Transverse colon (tissue), 4 donors: ENCODE measurements around the gene JKAMP. TPM values are rescaled to one million over a fixed set of nuclear protein-coding genes. Genes with fewer than 3 reads are reported as not detected.
"Not testable (repeated sequence)": the region's sequence is repeated elsewhere in the genome, so short reads cannot be mapped to it uniquely, and the experiment has no call there.

Experiments used
- DNase-seq: peaks from one replicate; pipeline ENCODE4 v3.0.0-alpha.2; 2019
- H3K27ac ChIP-seq, 4 donors: fragments of 200-600 bp; sonication (generic); 2 replicates each; pipeline ENCODE4 v1.5.1; 2016 to 2018; ENCODE audit warnings: inconsistent platforms in 4 of 4
- H3K27me3 ChIP-seq: fragments of 200-600 bp; sonication (generic); 2 replicates; pipeline ENCODE4 v1.5.1; 2017; ENCODE audit warnings: inconsistent platforms
- H3K36me3 ChIP-seq, 4 donors: fragments of 200-600 bp; sonication (generic); 2 replicates each; pipeline ENCODE4 v1.5.1; 2017 to 2019; ENCODE audit warnings: inconsistent platforms in 4 of 4
- H3K4me1 ChIP-seq, 4 donors: fragments of 200-600 bp; sonication (generic); 2 replicates each; pipeline ENCODE4 v1.5.1; 2017 to 2020; ENCODE audit warnings: inconsistent platforms in 4 of 4
- H3K4me3 ChIP-seq, 4 donors: fragments of 200-600 bp; sonication (generic); 1 replicate in 1 of 4; 2 replicates in 3 of 4; pipeline versions ENCODE4 v1.5.1 to v1.6.1; 2017 to 2019; ENCODE audit warnings: inconsistent platforms in 4 of 4
- H3K9me3 ChIP-seq, 2 donors: fragments of 200-600 bp; sonication (generic); 2 replicates each; pipeline ENCODE4 v1.5.1; 2017 to 2019; ENCODE audit warnings: inconsistent platforms in 2 of 2
- CTCF ChIP-seq, 5 experiments: fragments of 200-600 bp in 3 of 5; fragments of 450-650 bp in 2 of 5; sonication (generic) in 3 of 5; IDR thresholded peaks; 1 replicate in 2 of 5; 2 replicates in 3 of 5; pipeline ENCODE4 v1.5.1; 2016 to 2017; ENCODE audit warnings: antibody characterized with exemption in 5 of 5, inconsistent platforms in 3 of 5, mild to moderate bottlenecking in 2 of 5, moderate library complexity in 1 of 5
- EP300 ChIP-seq: sonication (generic); formaldehyde crosslinking; IDR thresholded peaks from one replicate; pipeline ENCODE4 v1.6.1; 2017; ENCODE audit warnings: antibody characterized with exemption, low read depth
- POLR2A ChIP-seq: fragments of 450-650 bp; IDR thresholded peaks from one replicate; pipeline ENCODE4 v1.6.1; 2016; ENCODE audit warnings: antibody characterized with exemption, mild to moderate bottlenecking, moderate library complexity
- POLR2AphosphoS5 ChIP-seq, 3 donors: sonication (generic); formaldehyde crosslinking; IDR thresholded peaks; one replicate each; pipeline ENCODE4 v1.6.1; 2016; ENCODE audit warnings: antibody characterized with exemption in 3 of 3
- WGBS, 2 donors: methylation state at CpG; one replicate each; pipeline ENCODE4 v1.1.5; 2018; ENCODE audit warnings: low coverage in 1 of 2; 5-methylcytosine and 5-hydroxymethylcytosine counted together
- in situ Hi-C, 4 donors: fragments of 200-750 bp; cut with MboI; loops; one replicate each; pipeline versions ENCODE4 v1.15.0 to v1.15.1; 2017; ENCODE audit warnings: low sequenced_read_pairs in 3 of 4, low pct_ligation_motif_present in 1 of 4, low pct_unique_long_range_greater_than_20kb in 1 of 4
- intact Hi-C: fragments of 100-400 bp; cut with DNase I; formaldehyde crosslinking; loops from one replicate; pipeline ENCODE4 v1.15.1; 2023; ENCODE audit warnings: low total_unique reads
- total RNA-seq, 4 donors: library from RNA; depleted of rRNA; stranded (reverse); fragments of >200 nt; gene quantifications; one replicate each; pipeline ENCODE4 v1.1.0, GENCODE V29; 2016

JKAMP gene
- total RNA-seq, 4 donors from 2014 or later = 12.9 to 66.8 (median 36.0) TPM

GRCh38 chr14:59439256-59439965 lies 44.9 kb upstream of the JKAMP start:
- in situ Hi-C loops (no loop called here), intact Hi-C loops (no loop called here)
- Histone ChIP-seq H3K4me3 (no peak overlapping the region), H3K27ac (no peak overlapping the region), H3K36me3 (no peaks in the 10 kb centered on the region), H3K4me1 (no peaks in the 10 kb centered on the region), H3K9me3 (no peaks in the 10 kb centered on the region), H3K27me3 (no peaks in the 10 kb centered on the region)
- DNase-seq = no peak
- 69 to 83% methylated on average over 5 of the region's 5 CpGs for WGBS, 2 donors
- no peak for TF ChIP-seq CTCF (IDR thresholded peaks at IDR 0.05)
- no peak for TF ChIP-seq POLR2AphosphoS5 (IDR thresholded peaks at IDR 0.05)
- no peak for TF ChIP-seq EP300

- 70 to 91% methylated on average over 2 of the region's 2 CpGs for WGBS, 2 donors
- intact Hi-C loops, H3K9me3 ChIP-seq, H3K36me3 ChIP-seq, H3K27me3 ChIP-seq, DNase-seq, H3K4me3 ChIP-seq, H3K27ac ChIP-seq, H3K4me1 ChIP-seq: not testable (repeated sequence)
- in situ Hi-C loops = loop anchor here in 1 of 4 donors (10.0 kb wide), 1 partner anchor 324 kb away; no protein-coding TSS in a partner anchor
Measured at GRCh38 chr14:59448673-59449072, 35.6 kb upstream of the JKAMP start.

DNA sequence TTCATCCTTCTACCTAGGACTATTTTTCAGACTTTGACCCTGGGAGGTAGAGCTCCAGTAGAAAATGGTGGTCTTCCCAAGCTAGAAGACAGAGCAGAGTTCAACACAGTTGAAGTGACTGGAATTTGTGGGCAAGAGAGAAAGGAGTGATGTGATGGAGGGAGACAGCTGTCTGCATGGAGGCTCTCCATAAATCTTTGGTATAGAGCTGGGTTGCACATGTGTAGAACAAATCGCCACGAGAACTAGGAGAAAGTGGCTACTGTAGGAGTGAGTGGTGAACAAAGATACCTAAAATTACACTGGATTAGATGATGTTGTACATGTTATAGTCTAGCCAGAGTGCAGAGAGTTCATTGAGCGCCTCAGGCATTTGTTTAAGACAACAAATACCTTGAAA lies 33.6 kb upstream of the JKAMP start:
- Histone ChIP-seq H3K36me3 (no peaks in the 10 kb centered on the region), H3K4me3 (no peak overlapping the region), H3K27ac (no peak overlapping the region), H3K4me1 (no peaks in the 10 kb centered on the region), H3K9me3 (no peaks in the 10 kb centered on the region), H3K27me3 (no peaks in the 10 kb centered on the region)
- intact Hi-C loops = no loop called here
- in situ Hi-C loops = loop anchor here in 1 of 4 donors (25.0 kb wide), 1 partner anchor 963 kb away; no protein-coding TSS in a partner anchor
- DNase-seq = no peak
- TF ChIP-seq POLR2A (no peak), POLR2AphosphoS5 (IDR thresholded peaks at IDR 0.05) (no peak), EP300 (no peak), CTCF (IDR thresholded peaks at IDR 0.05) (no peak)
- 95 to 100% methylated on average over 3 of the region's 3 CpGs for WGBS, 2 donors

GRCh38 chr14:59451849-59452248 lies 32.5 kb upstream of the JKAMP start:
- Histone ChIP-seq H3K4me1 (no peaks in the 10 kb centered on the region), H3K27me3 (no peaks in the 10 kb centered on the region), H3K36me3 (no peaks in the 10 kb centered on the region), H3K27ac (no peak overlapping the region), H3K4me3 (no peak overlapping the region), H3K9me3 (no peaks in the 10 kb centered on the region)
- TF ChIP-seq CTCF (IDR thresholded peaks at IDR 0.05) = no peak
- TF ChIP-seq POLR2A = no peak
- no peak for TF ChIP-seq EP300
- no peak for TF ChIP-seq POLR2AphosphoS5 (IDR thresholded peaks at IDR 0.05)
- no peak for DNase-seq
- in situ Hi-C loops = loop anchor here in 1 of 4 donors (25.0 kb wide), 1 partner anchor 965 kb away; no protein-coding TSS in a partner anchor
- 96 to 100% methylated on average over 1 of the region's 1 CpG for WGBS, 2 donors
- intact Hi-C loops = loop anchor here (2.0 kb wide), 1 partner anchor 45 kb away; no protein-coding TSS in a partner anchor
